K562 (cell line): ENCODE measurements around the gene MFSD12. TPM values are rescaled to one million over a fixed set of nuclear protein-coding genes. Genes with fewer than 3 reads are reported as not detected.

ENCODE experiments used
- ATAC-seq: fragments of 200-7000 bp; cut with Tn5 transposase; 3 replicates; pipeline ENCODE4 v1.9.1; 2020; ENCODE audit warnings: moderate library complexity
- BruUV-seq: library from RNA; stranded (reverse); fragments of 400-500 nt; replicated peaks from 2 replicates; lab custom pipeline; 2021; lab: Mats Ljungman, UMichigan
- CTCF ChIA-PET: fragments of 300-600 bp; formaldehyde crosslinking; extraction: SDS; loops from one replicate; lab custom pipeline; 2021; ENCODE audit warnings: low intra/inter-chr PET ratio; lab: Yijun Ruan, JAX
- POLR2A ChIA-PET: fragments of 300-600, 350-650 bp; sonication (Branson Sonifier 250); formaldehyde crosslinking; extraction: SDS; loops from one replicate; lab custom pipeline; 2021; ENCODE audit warnings: antibody characterized with exemption, inconsistent platforms; lab: Yijun Ruan, JAX
- DNase-seq, 4 experiments: peaks; one replicate each; pipeline versions ENCODE4 v3.0.0 to v3.0.0-alpha.2; 2011 to 2018; ENCODE audit warnings: low spot score in 3 of 4, mixed read lengths in 3 of 4; ENCODE audit errors: extremely low read depth in 1 of 4
- FAIRE-seq: peaks from 2 replicates; lab custom pipeline; 2011; peaks lifted over from hg19 to GRCh38; lab: Jason Lieb, UNC
- H2AFZ ChIP-seq: 2 replicates; pipeline ENCODE4 v1.6.0; 2011; ENCODE audit warnings: low read depth, low read length, control low read depth, inconsistent platforms
- H3K27ac ChIP-seq: fragments of 200-600 bp; 3 replicates; pipeline ENCODE4 v1.8.0; 2011; ENCODE audit warnings: low read depth, mild to moderate bottlenecking, control low read depth, inconsistent platforms, low read length, moderate library complexity, mixed read lengths; ENCODE audit errors: extremely low read depth
- H3K27me3 ChIP-seq, 2 experiments: fragments of 300-600 bp in 1 of 2; 2 replicates in 1 of 2; 3 replicates in 1 of 2; pipeline versions ENCODE4 v1.6.0 to v1.8.0; 2011; ENCODE audit warnings: inconsistent platforms in 2 of 2, low read length in 2 of 2, mild to moderate bottlenecking in 1 of 2, mixed read lengths in 1 of 2, moderate library complexity in 1 of 2; ENCODE audit not compliant: control insufficient read depth in 2 of 2, insufficient read depth in 2 of 2
- H3K36me3 ChIP-seq: fragments of 300-600 bp; 3 replicates; pipeline ENCODE4 v1.8.0; 2011; ENCODE audit warnings: mild to moderate bottlenecking, low read length, inconsistent platforms; ENCODE audit not compliant: control insufficient read depth, insufficient read depth
- H3K4me1 ChIP-seq, 2 experiments: fragments of 200-600 bp in 1 of 2; replicated peaks in 1 of 2; 2 replicates in 1 of 2; 3 replicates in 1 of 2; pipeline versions ENCODE4 v1.5.1 to v1.8.0; 2011; ENCODE audit warnings: inconsistent platforms in 2 of 2, low read length in 2 of 2, mild to moderate bottlenecking in 1 of 2, mixed read lengths in 1 of 2, moderate library complexity in 1 of 2; ENCODE audit not compliant: control insufficient read depth in 2 of 2, insufficient read depth in 2 of 2
- H3K4me2 ChIP-seq: 2 replicates; pipeline ENCODE4 v1.6.1; 2011; ENCODE audit warnings: low read length, control low read depth, inconsistent platforms, mixed read lengths; ENCODE audit not compliant: insufficient read depth
- H3K4me3 ChIP-seq: fragments of 200-600 bp; sonication (generic), shearing (Covaris generic); 2 replicates; pipeline ENCODE4 v1.5.1; 2016; ENCODE audit warnings: control low read depth, inconsistent platforms
- H3K79me2 ChIP-seq: fragments of 200-600 bp; 3 replicates; pipeline ENCODE4 v1.8.0; 2011; ENCODE audit warnings: low read length, inconsistent platforms; ENCODE audit not compliant: control insufficient read depth, insufficient read depth
- H3K9ac ChIP-seq, 2 experiments: 2 replicates each; pipeline versions ENCODE4 v1.6.0 to v1.6.1; 2011; ENCODE audit warnings: low read depth in 2 of 2, low read length in 2 of 2, control low read depth in 1 of 2, inconsistent platforms in 1 of 2, mild to moderate bottlenecking in 1 of 2, mixed read lengths in 1 of 2; ENCODE audit not compliant: insufficient read depth in 1 of 2
- H3K9me1 ChIP-seq: one replicate; pipeline ENCODE4 v1.6.0; 2011; ENCODE audit warnings: inconsistent platforms, mild to moderate bottlenecking, low read length, moderate library complexity; ENCODE audit not compliant: control insufficient read depth, insufficient read depth
- H3K9me3 ChIP-seq: replicated peaks from 2 replicates; pipeline ENCODE4 v1.5.1; 2011; ENCODE audit warnings: low read depth, low read length, inconsistent platforms; ENCODE audit not compliant: control insufficient read depth, insufficient read depth
- H4K20me1 ChIP-seq: replicated peaks from 2 replicates; pipeline ENCODE4 v1.6.1; 2011; ENCODE audit warnings: low read length, inconsistent platforms, mixed read lengths; ENCODE audit not compliant: control insufficient read depth, insufficient read depth
- ATF3 ChIP-seq, 2 experiments: fragments of 450-650 bp in 1 of 2; sonication (generic) in 1 of 2; formaldehyde crosslinking in 1 of 2; IDR thresholded peaks in 1 of 2; conservative IDR thresholded peaks in 1 of 2; 2 replicates each; pipeline versions ENCODE4 v1.6.1 to v1.8.1; 2016 to 2023; ENCODE audit warnings: mild to moderate bottlenecking in 2 of 2, moderate library complexity in 2 of 2, inconsistent platforms in 1 of 2, missing genetic modification reagents in 1 of 2
- CEBPG ChIP-seq, 3 experiments: fragments of 200-800 bp in 1 of 3; sonication (Bioruptor generic) in 1 of 3; sonication (generic) in 1 of 3; formaldehyde crosslinking in 1 of 3; IDR thresholded peaks in 2 of 3; conservative IDR thresholded peaks in 1 of 3; 2 replicates each; pipeline versions ENCODE4 v1.6.1 to v1.8.0; 2016 to 2022; ENCODE audit warnings: missing compliant biosample characterization in 2 of 3, missing genetic modification characterization in 2 of 3, mild to moderate bottlenecking in 1 of 3, missing genetic modification reagents in 1 of 3
- FOXJ2 ChIP-seq: fragments of 200-800 bp; sonication (Bioruptor generic); IDR thresholded peaks from 2 replicates; pipeline ENCODE4 v1.6.1; 2016; ENCODE audit warnings: missing genetic modification characterization, missing compliant biosample characterization
- KDM1A ChIP-seq, 2 experiments: fragments of 450-650 bp; IDR thresholded peaks; 2 replicates each; pipeline ENCODE4 v1.6.1; 2016; ENCODE audit warnings: mild to moderate bottlenecking in 2 of 2
- NFRKB ChIP-seq: fragments of 450-650 bp; IDR thresholded peaks from 2 replicates; pipeline ENCODE4 v1.6.1; 2016; ENCODE audit warnings: low read depth
- SIRT6 ChIP-seq: IDR thresholded peaks from one replicate; pipeline ENCODE4 v1.6.1; 2012; ENCODE audit warnings: low read depth, mild to moderate bottlenecking, control low read depth, inconsistent platforms, low read length, moderate library complexity
- ZFX ChIP-seq: sonication (generic); formaldehyde crosslinking; IDR thresholded peaks from 2 replicates; pipeline ENCODE4 v1.8.0; 2022; ENCODE audit warnings: mild to moderate bottlenecking, missing genetic modification reagents, moderate library complexity
- ZNF121 ChIP-seq: sonication (generic); formaldehyde crosslinking; conservative IDR thresholded peaks from 2 replicates; pipeline ENCODE4 v1.8.0; 2022; ENCODE audit warnings: missing genetic modification reagents
- ZNF274 ChIP-seq: IDR thresholded peaks from 2 replicates; pipeline ENCODE4 v1.6.1; 2011; ENCODE audit warnings: low read depth, mild to moderate bottlenecking, low read length, moderate library complexity, borderline replicate concordance
- ZNF324 ChIP-seq: fragments of 250-450 bp; sonication (Bioruptor Pico); IDR thresholded peaks from 2 replicates; pipeline ENCODE4 v1.4.0; 2020; ENCODE audit warnings: mild to moderate bottlenecking
- ZNF445 ChIP-seq: fragments of 250-450 bp; sonication (Bioruptor Pico); IDR thresholded peaks from 2 replicates; pipeline ENCODE4 v1.4.0; 2020; ENCODE audit warnings: low read depth, mild to moderate bottlenecking, moderate library complexity
- WGBS: fragments of 100-300 bp; shearing (Covaris generic); methylation state at CpG from one replicate; pipeline ENCODE4 v1.1.6; 2016; ENCODE audit warnings: low coverage, mixed read lengths; ENCODE audit not compliant: insufficient coverage; ENCODE audit errors: missing lambda C conversion rate; 5-methylcytosine and 5-hydroxymethylcytosine counted together
- in situ Hi-C: fragments of 300-500 bp; cut with MboI; formaldehyde crosslinking; loops from 4 replicates; pipeline ENCODE4 v1.15.0; 2018; ENCODE audit warnings: inconsistent platforms, mixed read lengths
- intact Hi-C: fragments of 100-400 bp; cut with micrococcal nuclease; formaldehyde crosslinking; loops from 2 replicates; pipeline ENCODE4 v1.14.2; 2022
- polyA plus RNA-seq, 8 experiments: library from polyadenylated mRNA; depleted of rRNA in 4 of 8; stranded (reverse) in 5 of 8; unstranded in 3 of 8; fragments of >200 nt; fragmentation: Nextera tagmentation in 2 of 8; fragmentation: Illumina TruSeq in 1 of 8; extraction: Ambion mirVana in 2 of 8; extraction: Trizol in 1 of 8; gene quantifications; 2 replicates each; pipeline versions ENCODE4 v1.2.1 to v1.2.3, GENCODE V29; 2011 to 2014; ENCODE audit warnings: inconsistent platforms in 1 of 8, missing spikeins in 1 of 8
- total RNA-seq, 7 experiments: library from RNA; depleted of rRNA in 6 of 7; stranded (reverse); fragments of >200 nt in 6 of 7; fragmentation: Illumina TruSeq in 2 of 7; extraction: Trizol in 2 of 7; gene quantifications; 2 replicates each; pipeline versions ENCODE4 v1.2.1 to v1.2.3, GENCODE V29; 2011 to 2021; ENCODE audit warnings: low replicate concordance in 1 of 7
- TF ChIP-seq, protein P1 (sequence below): fragments of 450-650 bp; formaldehyde crosslinking; IDR thresholded peaks from 2 replicates; pipeline ENCODE4 v1.4.0; 2022; ENCODE audit warnings: mild to moderate bottlenecking, moderate library complexity

Gene MFSD12
- total and polyA plus RNA-seq, 9 of the 15 experiments (the other 6 are each of a cell fraction or from before 2014, with no cell fraction given) = 0.69 to 112 (median 31.8) TPM

- in situ Hi-C loops = no loop called here
- Histone ChIP-seq H3K79me2 (peaks cover 76% of the 10 kb centered on the region), H3K4me1 (peaks cover 19 to 76% of the 10 kb centered on the region in 2 experiments), H3K27ac (no peak overlapping the region), H3K9me1 (peaks cover 4% of the 10 kb centered on the region), H3K4me2 (no peak overlapping the region), H4K20me1 (peaks cover 28% of the 10 kb centered on the region), H3K36me3 (peaks cover 23% of the 10 kb centered on the region; the same call in 1 of the 3 replicates), H2AFZ (no peak overlapping the region), H3K9me3 (no peaks in the 10 kb centered on the region), H3K27me3 (no peaks in the 10 kb centered on the region), H3K9ac (no peak overlapping the region; a peak in 1 of 4 replicates), H3K4me3 (no peak overlapping the region)
- FAIRE-seq (no peak), ATAC-seq (no peak), DNase-seq (no peak)
- CTCF ChIA-PET = no interaction called here
- BruUV-seq = no TSS peak
- intact Hi-C loops = no loop called here
- POLR2A ChIA-PET = interaction anchor here (0.6 to 1.7 kb wide), 3 partner anchors 9 to 59 kb away, joined by 3 to 9 read pairs (median 4); partner anchors contain the start of gene DOHH
- no peak for TF ChIP-seq NFRKB
- TF ChIP-seq, protein P1, sequence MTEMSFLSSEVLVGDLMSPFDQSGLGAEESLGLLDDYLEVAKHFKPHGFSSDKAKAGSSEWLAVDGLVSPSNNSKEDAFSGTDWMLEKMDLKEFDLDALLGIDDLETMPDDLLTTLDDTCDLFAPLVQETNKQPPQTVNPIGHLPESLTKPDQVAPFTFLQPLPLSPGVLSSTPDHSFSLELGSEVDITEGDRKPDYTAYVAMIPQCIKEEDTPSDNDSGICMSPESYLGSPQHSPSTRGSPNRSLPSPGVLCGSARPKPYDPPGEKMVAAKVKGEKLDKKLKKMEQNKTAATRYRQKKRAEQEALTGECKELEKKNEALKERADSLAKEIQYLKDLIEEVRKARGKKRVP (CRISPR knock-in tag) = no peak
- WGBS = 81% methylated on average over 10 of the region's 10 CpGs
Observed at GRCh38 chr19:3518255-3518654, 39.1 kb downstream of the MFSD12 start.

DNA sequence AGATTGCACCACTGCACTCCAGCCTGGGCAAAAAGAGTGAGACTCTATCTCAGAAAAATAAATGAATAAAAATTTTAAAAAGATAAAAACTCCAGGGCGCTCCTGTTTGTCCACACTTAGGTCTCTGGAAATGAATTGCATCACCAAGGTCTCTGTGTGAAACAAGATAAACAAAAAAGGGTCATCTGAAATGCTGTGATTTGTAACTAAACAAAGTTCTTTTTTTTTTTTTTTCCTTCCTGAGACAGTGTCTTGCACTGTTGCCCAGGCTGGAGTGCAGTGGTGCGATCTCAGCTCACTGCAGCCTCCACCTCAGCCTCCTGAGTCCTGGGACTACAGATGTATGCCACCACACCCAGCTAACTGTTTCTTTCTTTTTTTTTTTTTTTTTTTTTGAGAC lies 39.7 kb downstream of the MFSD12 start:
- peaks cover 20% of the 10 kb centered on the region; the same call in 1 of the 3 replicates for H3K36me3 ChIP-seq
- 59% methylated on average over 2 of the region's 2 CpGs for WGBS
- no TSS peak for BruUV-seq
- no peak overlapping the region for H3K4me3 ChIP-seq
- intact Hi-C loops = no loop called here
- H3K4me2 ChIP-seq = no peak overlapping the region
- peaks cover 76% of the 10 kb centered on the region for H3K79me2 ChIP-seq
- H3K27ac ChIP-seq = no peak overlapping the region
- no peaks in the 10 kb centered on the region for H3K9me3 ChIP-seq
- no peak for DNase-seq
- H2AFZ ChIP-seq = no peak overlapping the region
- no peaks in the 10 kb centered on the region for H3K27me3 ChIP-seq
- POLR2A ChIA-PET = interaction anchor here (0.6 to 1.7 kb wide), 5 partner anchors 8 to 95 kb away, joined by 3 to 9 read pairs (median 3); partner anchors contain the start of gene DOHH
- peaks cover 31% of the 10 kb centered on the region for H4K20me1 ChIP-seq
- H3K9me1 ChIP-seq = peaks cover 4% of the 10 kb centered on the region
- CTCF ChIA-PET = no interaction called here
- ATAC-seq = no peak
- no peak overlapping the region for H3K9ac ChIP-seq
- H3K4me1 ChIP-seq = peaks cover 19 to 76% of the 10 kb centered on the region in 2 experiments
- in situ Hi-C loops = no loop called here
- FAIRE-seq = no peak
- TF ChIP-seq KDM1A (IDR thresholded peaks at IDR 0.05) (peak in 1 of 2 experiments; percentile 45; a peak in 1 of 4 replicates), ZNF324 (no peak), ZNF121 (CRISPR knock-in tag) (peak; percentile 68), ATF3 (IDR thresholded peaks at IDR 0.05) (peak; percentile 73), ATF3 (CRISPR knock-in tag; conservative IDR thresholded peaks at IDR 0.05) (no peak), CEBPG (CRISPR knock-in tag; IDR thresholded peaks at IDR 0.05) (no peak), CEBPG (tag; conservative IDR thresholded peaks at IDR 0.05 in 1 of 2, IDR thresholded peaks at IDR 0.05 in 1 of 2) (peak in 1 of 2 experiments; percentile 80; a peak in 2 of 4 replicates), ZFX (CRISPR knock-in tag) (no peak), FOXJ2 (tag) (no peak), ZNF274 (no peak), ZNF445 (CRISPR knock-in tag) (no peak), SIRT6 (no peak)
